ENCODE measurements around the gene ZDHHC14.

- TF ChIP-seq CTCF (IDR thresholded peaks at IDR 0.05) = no peak
- TF ChIP-seq EP300 (IDR thresholded peaks at IDR 0.05) = no peak
Observed at GRCh38 chr6:157597461-157598312, 216.7 kb downstream of the ZDHHC14 start.

All from ovary (tissue), 3 donors.